ELF-1 (cell line): ENCODE measurements around the gene BCKDHA.
"Not testable (repeated sequence)": the region's sequence is repeated elsewhere in the genome, so short reads cannot be mapped to it uniquely, and the experiment has no call there.

Source experiments
- DNase-seq: peaks from one replicate; pipeline ENCODE4 v3.0.0-alpha.2; 2016; ENCODE audit warnings: low read depth, low spot score

The BCKDHA gene

GRCh38 chr19:41443813-41444455, 46.3 kb downstream of the BCKDHA start:
- DNase-seq: no peak

- DNase-seq: no peak
Observed at GRCh38 chr19:41445575-41445974, 48.0 kb downstream of the BCKDHA start.

GRCh38 chr19:41447732-41448332, 50.2 kb downstream of the BCKDHA start:
- DNase-seq: no peak

- peak; percentile 93 for DNase-seq
Observed at GRCh38 chr19:41449079-41449864, 51.7 kb downstream of the BCKDHA start.

- DNase-seq: no peak
Observed at GRCh38 chr19:41449865-41450178, 52.2 kb downstream of the BCKDHA start.

- no peak for DNase-seq
Observed at GRCh38 chr19:41452584-41453275, 55.1 kb downstream of the BCKDHA start.

GRCh38 chr19:41455936-41456335, 58.3 kb downstream of the BCKDHA start:
- DNase-seq: no peak

- DNase-seq: no peak
Observed at GRCh38 chr19:41456342-41456918, 58.8 kb downstream of the BCKDHA start.

GRCh38 chr19:41457241-41457640, 59.6 kb downstream of the BCKDHA start:
- DNase-seq: no peak

- no peak for DNase-seq
Observed at GRCh38 chr19:41462497-41462896, 64.9 kb downstream of the BCKDHA start.

GRCh38 chr19:41463257-41464256, 65.9 kb downstream of the BCKDHA start:
- DNase-seq: not testable (repeated sequence)
